ENCODE measurements around the gene PCNA.
"Not testable (repeated sequence)": the region's sequence is repeated elsewhere in the genome, so short reads cannot be mapped to it uniquely, and the experiment has no call there.

PCNA gene

GRCh38 chr20:5141615-5142014, 21.9 kb upstream of the PCNA start:
- FAIRE-seq: no peak

- FAIRE-seq: no peak
These were observed 20.4 kb upstream of the PCNA start for GRCh38 chr20:5140195-5140594.

- FAIRE-seq: no peak
These were observed 16.3 kb upstream of the PCNA start for GRCh38 chr20:5136096-5136495.

GRCh38 chr20:5135363-5136012, 15.7 kb upstream of the PCNA start:
- no peak for FAIRE-seq

GRCh38 chr20:5133998-5134397, 14.2 kb upstream of the PCNA start:
- FAIRE-seq: no peak

- FAIRE-seq: no peak
These were observed 11.7 kb upstream of the PCNA start for GRCh38 chr20:5131502-5131901.

GRCh38 chr20:5128886-5129285, 9.1 kb upstream of the PCNA start:
- FAIRE-seq: no peak

- FAIRE-seq: no peak
These were observed 8.2 kb upstream of the PCNA start for GRCh38 chr20:5127859-5128424.

GRCh38 chr20:5127204-5127858, 7.6 kb upstream of the PCNA start:
- no peak for FAIRE-seq

- FAIRE-seq: peak; percentile 97
These were observed 6.9 kb upstream of the PCNA start, which contains the start of gene CDS2 for GRCh38 chr20:5126512-5127203. TSS of gene CDS2 (plus strand) at chr20:5127008. CDS start at chr20:5127093, 85 bp downstream.

- no peak for FAIRE-seq
These were observed 3.1 kb upstream of the PCNA start for GRCh38 chr20:5122873-5123260.

- no peak for FAIRE-seq
These were observed 373 bp upstream of the PCNA start for GRCh38 chr20:5120185-5120476.

- no peak for FAIRE-seq
These were observed 669 bp downstream of the PCNA start for GRCh38 chr20:5119143-5119434.

- FAIRE-seq: no peak
These were observed 1.3 kb downstream of the PCNA start for GRCh38 chr20:5118220-5119142.

GRCh38 chr20:5116875-5117274, 2.9 kb downstream of the PCNA start:
- FAIRE-seq: no peak

GRCh38 chr20:5114403-5114802, 5.4 kb downstream of the PCNA start:
- no peak for FAIRE-seq

GRCh38 chr20:5113615-5113986, 6.2 kb downstream of the PCNA start:
- FAIRE-seq: peak; percentile 37

- FAIRE-seq: no peak
These were observed 10.5 kb downstream of the PCNA start for GRCh38 chr20:5109276-5109675.

GRCh38 chr20:5104479-5104878, 15.3 kb downstream of the PCNA start:
- no peak for FAIRE-seq

GRCh38 chr20:5100684-5101347, 18.9 kb downstream of the PCNA start:
- FAIRE-seq: peak; percentile 76

GRCh38 chr20:5099909-5100308, 19.8 kb downstream of the PCNA start:
- not testable (repeated sequence) for FAIRE-seq

- not testable (repeated sequence) for FAIRE-seq
These were observed 20.7 kb downstream of the PCNA start for GRCh38 chr20:5099009-5099408.

- FAIRE-seq: no peak
These were observed 23.3 kb downstream of the PCNA start for GRCh38 chr20:5096463-5096862.

All from G401.6 (cell line).